GM19099 (cell line): ENCODE data around the gene SFT2D1.

Source experiments
- POLR2A ChIP-seq: IDR thresholded peaks from 3 replicates; pipeline ENCODE4 v1.6.1; 2011; ENCODE audit warnings: low read depth; ENCODE audit not compliant: insufficient read length; ENCODE audit errors: extremely low read depth

SFT2D1 gene

DNA sequence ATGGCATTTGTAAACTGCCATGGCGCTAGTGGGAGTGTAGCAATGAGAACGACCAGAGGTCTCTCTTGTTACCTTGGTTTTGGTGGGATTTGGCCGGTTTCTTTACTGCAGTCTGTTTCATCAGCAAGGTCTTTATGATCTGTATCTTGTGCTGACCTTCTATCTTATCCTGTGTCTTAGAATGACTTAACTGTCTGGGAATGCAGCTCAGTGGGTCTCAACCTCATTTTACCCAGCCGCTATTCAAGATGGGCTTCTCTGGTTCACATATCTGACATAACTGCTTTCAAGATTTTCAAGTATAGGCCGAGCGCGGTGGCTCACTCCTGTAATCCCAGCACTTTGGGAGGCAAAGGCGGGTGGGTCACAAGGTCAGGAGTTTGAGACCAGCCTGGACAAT is 1.9 kb upstream of the SFT2D1 start:
- no peak for TF ChIP-seq POLR2A

DNA sequence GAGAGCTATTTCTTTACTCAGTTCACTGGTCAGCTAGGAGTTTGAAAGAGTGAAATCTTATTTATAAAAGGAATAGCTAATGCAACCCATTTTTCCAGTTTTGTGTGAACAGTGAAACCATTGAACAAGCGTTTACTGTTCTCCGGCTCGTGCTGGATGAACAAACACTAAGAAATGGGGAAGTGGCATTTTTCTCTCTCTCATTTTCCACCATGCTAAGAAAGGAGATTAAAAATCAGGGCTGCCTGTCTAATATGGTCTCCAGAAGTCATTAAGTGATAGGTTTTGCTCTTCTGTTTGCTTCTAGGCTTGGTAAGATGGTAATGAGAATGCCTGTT is 774 bp upstream of the SFT2D1 start:
- TF ChIP-seq POLR2A = no peak

DNA sequence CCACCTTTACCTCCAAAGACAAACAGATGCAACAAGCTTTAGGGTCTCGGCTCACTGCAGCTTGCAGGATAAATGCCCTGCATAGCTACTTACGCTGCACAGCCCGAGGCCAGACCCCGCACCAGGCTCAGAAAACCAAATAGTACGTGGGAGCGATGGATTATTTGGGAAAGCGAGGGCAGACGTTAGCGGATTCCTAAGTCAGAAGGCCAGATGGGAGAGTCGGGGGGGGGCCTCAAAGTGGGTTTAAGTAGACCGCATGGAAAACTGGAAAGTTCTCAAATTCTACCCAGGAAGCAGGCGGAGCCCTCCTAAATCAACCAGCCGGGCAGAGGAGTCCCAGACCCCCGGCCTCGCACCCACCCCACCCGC is 382 bp downstream of the SFT2D1 start:
- TF ChIP-seq POLR2A = no peak

DNA sequence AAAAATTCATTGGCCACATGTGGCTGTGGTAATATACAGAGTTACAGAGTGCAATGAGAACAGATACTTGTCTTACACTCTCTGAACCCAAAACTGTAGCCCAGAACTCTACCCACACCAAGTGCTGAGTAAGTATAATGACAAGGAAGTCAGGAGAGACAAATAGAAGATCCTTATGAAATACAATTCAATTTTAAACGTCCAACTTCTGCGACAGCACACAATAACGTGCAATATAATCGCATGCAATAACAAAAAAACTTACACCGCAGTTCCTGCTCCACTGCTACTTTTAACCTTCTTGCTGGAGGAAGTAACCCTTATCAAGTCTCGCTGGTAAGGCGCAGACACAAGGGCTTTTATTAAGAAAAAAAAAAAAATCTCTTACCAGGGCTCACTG is 881 bp downstream of the SFT2D1 start:
- TF ChIP-seq POLR2A = no peak

DNA sequence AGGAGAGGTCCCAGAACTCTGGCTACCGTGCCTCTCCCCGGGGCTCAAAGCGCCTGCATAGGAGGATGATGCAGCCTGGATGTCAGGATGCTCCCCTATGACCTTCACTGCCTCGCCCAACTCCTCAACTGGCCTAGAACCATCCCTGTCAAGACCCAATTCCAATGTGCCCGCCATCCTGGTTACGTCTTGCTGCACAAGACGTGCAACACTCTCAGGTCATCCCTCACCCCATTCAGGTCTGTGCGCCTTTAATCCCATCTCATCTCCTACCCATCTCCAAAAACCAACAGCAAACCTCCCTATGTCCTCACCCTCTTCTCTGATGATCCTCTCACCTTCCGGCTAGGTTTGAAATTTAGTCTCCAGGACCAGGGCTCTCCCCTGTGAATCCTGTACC is 3.5 kb downstream of the SFT2D1 start:
- TF ChIP-seq POLR2A = no peak

DNA sequence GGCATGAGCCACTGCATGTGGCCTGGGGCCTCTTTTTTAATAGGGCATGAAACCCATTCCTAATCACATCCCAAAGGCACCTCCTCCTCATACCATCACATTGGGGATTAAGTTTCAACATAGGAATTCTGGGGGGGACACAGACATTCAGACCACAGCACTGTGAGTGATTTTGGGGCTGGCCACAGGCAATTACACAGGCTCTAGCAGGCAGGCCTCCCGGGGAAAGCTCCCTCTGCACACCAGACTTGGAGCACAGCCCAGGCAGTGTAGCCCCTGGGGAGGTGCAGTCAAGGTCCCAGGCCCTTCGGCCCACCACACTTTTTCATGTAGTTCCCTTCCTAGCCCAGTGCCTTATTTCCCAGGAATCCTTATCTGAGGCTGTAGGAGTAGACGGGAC is 5.5 kb downstream of the SFT2D1 start:
- TF ChIP-seq POLR2A = no peak

DNA sequence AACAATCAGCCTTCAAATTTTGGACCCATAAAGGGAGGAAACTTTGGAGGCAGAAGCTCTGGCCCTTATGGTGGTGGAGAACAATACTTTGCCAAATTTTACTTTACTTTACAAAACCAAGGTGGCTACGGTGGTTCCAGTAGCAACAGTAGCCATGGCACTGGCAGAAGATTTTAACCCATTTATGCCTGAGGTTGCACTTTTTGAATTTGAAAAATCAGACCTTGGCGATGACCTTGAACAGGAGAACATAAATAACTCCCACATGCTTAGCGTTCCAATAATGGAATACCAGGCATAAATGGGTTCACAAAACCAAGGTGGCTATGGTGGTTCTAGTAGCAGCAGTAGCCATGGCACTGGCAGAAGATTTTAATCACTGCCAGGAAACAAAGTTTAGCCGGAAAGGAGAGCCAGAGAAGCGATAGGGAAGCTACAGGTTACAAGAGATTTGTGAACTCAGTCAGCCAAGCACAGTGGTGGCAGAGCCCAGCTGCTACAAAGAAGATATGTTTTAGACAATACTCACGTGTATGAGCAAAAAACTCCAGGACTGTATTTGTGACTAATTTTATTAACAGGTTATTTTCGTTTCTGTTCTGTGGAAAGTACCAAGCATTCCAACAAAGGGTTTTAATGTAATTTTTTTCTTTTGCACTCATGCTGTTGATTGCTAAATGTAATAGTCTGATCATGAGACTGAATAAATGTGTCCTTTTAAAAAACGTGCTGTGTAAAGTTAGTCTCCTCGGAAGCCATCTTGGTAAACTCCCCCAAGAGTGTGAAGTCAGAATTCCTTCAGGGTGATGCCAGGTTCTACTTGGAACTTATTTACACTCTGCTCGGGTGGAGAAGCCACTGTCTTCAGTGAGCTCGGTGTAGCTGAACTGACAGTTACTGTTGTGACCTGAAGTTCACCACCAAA is 6.7 kb downstream of the SFT2D1 start:
- TF ChIP-seq POLR2A = no peak

DNA sequence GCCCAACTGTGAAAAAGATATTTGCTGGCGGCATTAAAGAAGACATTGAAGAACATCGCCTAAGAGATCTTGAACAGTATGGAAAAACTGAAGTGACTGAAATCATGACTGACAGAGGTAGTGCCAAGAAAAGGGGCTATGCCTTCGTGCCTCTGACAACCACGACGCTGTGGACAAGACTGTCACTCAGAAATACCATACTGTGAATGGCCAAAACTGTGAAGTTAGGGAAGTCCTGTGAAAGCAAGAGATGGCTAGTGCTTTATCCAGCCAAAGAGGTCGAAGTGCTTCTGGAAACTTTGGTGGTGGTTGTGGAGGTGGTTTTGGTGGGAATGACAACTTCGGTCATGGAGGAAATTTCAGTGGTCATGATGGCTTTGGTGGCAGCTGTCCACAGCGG is 7.5 kb downstream of the SFT2D1 start:
- no peak for TF ChIP-seq POLR2A

DNA sequence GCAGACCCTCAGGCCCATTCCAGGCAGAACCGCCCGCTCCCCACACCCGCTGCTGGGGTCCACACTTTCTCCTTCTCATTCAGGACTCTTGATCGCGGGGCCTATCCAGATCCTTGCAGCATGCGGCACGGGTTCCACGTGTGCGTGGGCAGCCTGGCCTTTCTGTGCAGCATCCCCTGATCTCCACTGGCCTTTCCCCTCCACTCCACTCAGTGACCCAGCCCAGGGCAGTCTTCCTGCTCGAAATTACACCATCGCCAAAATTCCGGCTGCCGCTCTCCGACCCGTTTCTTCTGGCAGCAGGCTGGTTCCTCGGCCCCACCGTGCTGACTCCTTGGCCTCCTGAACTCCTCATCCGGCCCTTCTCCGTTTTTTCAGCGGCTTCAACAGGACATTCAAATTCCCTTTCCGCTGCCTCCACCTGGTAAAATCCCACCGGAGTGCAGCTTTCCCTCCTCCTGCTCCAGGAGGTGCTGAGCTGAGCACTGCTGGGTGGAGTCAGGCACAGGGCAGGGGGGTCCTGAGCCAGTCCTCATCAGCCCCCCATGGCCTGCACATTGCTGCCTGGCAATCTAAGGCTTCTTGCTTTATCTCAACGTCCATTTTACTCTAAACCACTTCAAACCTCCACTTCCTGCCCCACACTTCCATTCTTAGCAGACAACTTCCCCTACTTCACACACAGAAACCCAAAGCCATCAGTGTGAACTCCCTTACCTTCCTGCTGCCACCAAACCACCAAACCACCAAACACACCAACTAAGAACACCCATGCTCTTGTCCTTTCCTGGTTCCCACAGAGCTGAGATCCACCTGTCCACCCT is 9.0 kb downstream of the SFT2D1 start:
- TF ChIP-seq POLR2A = no peak

DNA sequence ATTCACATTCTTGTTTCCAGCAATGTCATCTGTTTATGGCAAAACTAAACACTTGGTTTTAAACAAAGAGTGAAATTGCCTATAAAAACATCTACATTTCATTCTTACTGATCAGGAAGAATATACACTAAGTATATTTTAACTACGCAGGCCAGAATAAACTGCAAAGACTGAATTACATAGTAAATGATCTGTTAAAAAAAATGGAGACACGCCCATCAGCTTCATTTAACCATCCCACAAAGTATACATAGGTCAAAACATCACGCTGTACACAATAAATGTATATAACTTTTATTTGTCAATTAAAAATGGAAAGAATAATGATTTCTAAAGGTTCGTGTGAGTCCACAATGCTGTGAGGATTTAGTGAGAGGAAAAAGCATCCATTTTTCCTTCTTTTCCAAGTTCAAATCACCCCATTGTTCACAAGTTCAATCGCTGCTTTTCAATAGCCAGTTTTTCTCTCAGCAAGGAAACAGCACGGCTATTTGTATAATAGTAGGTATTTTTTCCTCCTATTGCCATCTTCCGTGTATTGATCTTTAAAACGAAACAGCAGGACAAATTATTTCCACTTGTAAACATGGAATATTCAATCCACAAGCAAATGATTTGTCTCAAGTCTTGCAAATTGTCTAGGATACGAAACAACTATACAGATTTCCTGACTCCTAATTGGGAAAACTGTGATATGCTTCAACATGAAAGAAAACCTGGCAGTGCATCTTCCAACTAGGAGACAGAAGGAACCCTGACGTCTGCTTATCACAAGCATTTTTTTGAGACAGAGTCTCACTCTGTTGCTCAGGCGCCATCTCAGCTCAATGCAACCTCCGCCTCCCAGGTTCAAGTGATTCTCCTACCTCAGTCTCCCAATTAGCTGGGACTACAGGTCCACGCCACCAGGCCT is 10.6 kb downstream of the SFT2D1 start:
- no peak for TF ChIP-seq POLR2A

DNA sequence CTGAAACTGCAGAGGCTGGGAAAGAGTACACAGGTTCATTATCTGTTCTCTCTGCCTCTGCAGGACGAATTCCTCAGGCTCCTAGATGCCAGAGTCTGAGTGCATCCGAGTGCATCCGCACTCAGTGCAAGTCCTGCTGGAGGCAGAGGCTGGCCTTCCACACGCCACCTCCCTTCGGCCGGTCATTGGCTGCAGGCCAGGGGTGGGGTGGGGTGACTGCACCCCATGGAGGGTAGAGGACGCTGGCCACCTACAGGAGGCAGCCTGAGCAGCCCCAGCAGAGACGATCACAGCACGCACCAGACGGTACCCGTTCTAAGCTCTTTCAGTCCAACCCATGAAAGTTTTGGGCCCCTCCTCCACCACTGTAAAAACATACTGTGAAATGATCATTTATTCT is 11.7 kb downstream of the SFT2D1 start:
- TF ChIP-seq POLR2A = no peak

DNA sequence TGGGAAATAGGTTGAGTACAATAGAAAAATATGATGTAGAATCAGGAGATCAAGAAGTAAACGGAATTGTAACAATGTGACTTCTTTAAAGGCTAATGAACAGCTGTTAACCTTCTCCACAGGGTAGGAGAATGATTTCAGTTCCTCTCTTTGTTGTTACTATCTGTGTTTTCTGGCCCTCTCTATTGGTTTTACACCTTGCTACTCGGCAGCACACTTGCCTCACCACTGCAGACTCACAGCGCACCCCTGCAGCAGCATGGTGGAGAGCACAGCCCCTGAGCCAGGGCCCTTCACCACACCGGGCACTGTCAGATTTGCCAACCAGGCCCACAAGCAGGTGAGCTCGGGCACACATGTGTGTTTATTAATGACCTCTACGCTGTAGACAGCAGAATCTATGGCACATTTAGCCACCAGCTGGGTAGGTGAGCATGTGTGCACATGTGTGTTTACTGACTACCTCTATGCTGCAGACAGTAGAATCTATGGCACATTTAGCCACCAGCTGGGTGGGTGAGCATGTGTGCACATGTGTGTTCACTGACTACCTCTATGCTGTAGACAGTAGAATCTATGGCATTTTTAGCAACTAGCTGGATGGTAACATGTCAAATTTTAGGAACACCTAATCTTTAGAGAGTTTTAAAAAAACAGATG is 16.8 kb downstream of the SFT2D1 start:
- no peak for TF ChIP-seq POLR2A

DNA sequence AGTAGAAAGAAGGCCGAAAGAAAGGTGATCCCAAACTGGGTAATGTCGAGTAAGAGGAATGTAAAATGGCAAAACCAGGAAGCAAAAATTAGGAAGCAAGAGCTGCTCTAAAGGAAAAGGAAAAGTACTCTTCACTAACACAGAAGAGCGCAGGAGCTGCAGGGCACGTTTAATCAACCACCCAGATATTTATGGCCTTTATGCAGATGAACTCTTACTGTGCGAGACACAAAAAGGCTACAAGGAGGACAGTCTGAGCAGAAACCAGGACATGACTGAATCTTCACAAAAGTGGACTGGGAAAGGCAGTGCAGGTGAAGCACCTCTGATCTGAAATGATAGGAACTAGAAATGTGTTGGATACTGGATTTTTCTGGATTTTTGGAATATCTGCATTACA is 18.9 kb downstream of the SFT2D1 start:
- no peak for TF ChIP-seq POLR2A

DNA sequence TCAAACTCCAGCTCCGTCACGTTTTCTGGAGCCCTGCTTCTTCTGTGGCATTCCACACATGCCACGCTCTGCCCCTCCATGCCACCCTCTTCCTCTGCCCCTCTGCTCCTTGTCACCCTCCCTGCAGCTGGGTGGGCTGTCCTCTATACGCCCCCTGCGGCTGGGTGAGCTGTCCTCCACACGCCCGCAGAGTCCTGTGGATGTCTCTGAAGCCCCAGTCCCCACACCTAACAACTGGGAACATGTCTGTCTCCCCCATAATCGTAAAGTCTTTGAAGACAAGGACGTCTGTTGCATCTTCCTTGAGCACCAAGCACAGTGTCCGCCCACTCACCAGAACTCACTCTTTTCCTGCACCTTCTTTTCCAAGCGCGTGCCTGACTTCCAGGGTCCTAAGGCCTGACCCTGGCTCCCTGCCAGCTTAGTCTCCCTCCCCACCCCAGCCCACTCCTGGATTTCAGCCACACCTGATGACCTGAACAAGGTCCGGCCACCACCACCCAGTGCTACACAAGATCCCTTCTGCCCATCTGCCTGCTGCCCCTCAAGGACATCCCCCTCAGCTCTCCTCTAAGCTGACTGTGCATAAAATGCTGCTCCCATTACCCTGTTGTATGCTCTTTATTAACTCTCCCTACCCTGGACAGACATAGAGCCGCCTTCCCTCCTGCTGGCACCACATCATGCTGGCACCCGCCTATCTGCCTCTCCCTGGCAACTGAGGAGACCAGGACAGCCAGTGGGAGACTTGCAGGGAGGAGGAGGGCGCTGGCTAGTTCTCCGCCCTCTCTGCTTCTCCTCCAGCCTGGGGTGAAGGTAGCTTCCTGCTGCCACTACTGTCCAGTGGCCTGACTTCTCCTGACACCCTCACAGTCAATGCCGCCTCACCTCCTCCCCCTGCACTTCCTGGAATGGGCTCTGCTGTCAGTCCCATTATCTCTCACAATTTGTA is 23.4 kb downstream of the SFT2D1 start:
- no peak for TF ChIP-seq POLR2A

DNA sequence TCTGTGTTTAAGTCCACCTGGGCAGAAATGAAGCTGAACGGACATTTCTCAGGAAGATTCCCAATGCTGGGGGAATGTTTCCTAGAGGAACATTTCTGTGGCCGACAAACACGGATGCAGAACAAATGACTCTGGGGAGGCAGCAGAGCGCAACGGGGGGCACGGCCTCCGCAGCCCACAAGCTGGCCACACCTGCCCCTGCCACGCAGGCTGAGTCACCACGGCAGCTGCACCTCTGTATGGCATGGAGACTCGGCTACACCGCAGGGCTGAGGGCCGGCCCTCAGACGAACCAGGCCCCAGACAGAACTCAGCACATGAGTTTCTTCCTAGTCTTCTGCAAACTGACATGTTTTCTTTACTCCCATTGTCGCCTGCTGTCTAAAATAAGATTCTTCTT is 24.1 kb downstream of the SFT2D1 start:
- no peak for TF ChIP-seq POLR2A
